ENCODE data around the gene UBE2L6. TPM values are rescaled to one million over a fixed set of nuclear protein-coding genes. Genes with fewer than 3 reads are reported as not detected.

Gene UBE2L6
- total and polyA plus RNA-seq, 2 donors (not counting 1 experiment from before 2014, with no cell fraction given): 63.5 to 70.7 TPM

DNA sequence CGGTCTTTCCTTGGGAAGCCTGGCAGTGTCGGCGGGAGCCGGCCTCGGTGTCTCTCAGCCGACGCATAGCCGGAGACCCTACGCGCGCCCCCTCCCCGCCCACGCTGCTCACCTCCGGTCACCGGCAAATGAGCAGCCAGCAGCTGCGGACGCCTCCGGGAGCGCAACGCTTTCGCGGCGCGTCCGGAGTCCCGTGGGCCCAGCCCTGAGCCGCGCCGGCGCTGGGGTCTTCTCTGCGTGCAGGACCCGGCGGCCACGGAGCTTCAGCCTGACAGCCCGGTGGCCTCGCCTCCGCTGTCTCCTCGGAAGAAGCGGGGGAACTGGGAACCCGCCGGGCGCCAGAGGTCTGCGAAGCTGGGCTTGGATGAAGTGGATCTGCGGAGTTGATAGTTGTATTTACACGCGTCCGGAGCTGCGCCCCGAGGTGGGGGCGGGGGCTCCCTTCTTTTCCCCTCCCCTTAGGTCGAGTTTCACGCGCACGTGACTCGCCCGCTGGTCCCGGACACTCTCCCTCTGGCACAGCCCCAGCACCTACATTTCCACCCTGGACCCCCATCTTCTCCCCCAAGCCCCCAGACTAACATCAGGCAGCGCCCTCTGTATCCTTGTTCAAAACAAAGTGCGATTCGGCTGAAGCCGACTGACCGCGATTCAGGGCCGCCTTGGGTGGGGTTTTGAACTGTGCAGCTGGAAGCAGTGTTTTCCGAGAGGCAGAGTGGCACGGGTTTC is 52.0 kb downstream of the UBE2L6 start, which contains the start of gene SLC43A1:
Gene SLC43A1, minus strand, starts transcription at position 371 of the 729 bp plus-strand sequence. CDS start 1,591 bp downstream, outside the sequence.
- H3K9me3 ChIP-seq (ENCODE audit: control extremely low read depth in 1 of 3, control insufficient read depth in 2 of 3, insufficient read depth in 1 of 3, low read length in 2 of 3): no peaks in the 10 kb centered on the region
- peak within 1 kb of the TSS in 1 of 2 donors; percentile 34 for H3K27ac ChIP-seq (ENCODE audit: low read length in 2 of 2)
- DNase-seq (peak; percentile 46), ATAC-seq (ENCODE audit: low read depth) (peak; percentile 34)
- no peaks in the 10 kb centered on the region for H3K79me2 ChIP-seq (ENCODE audit: control insufficient read depth, insufficient read depth, low read length)
- H2AFZ ChIP-seq (ENCODE audit: insufficient read depth, low read depth, low read length, poor library complexity, severe bottlenecking): peak within 1 kb of the TSS; percentile 98
- H3K27me3 ChIP-seq (replicated peaks in 1 of 4; ENCODE audit: control extremely low read depth in 1 of 4, control insufficient read depth in 3 of 4, insufficient read depth in 4 of 4, low read length in 3 of 4): no peaks in the 10 kb centered on the region
- peak within 1 kb of the TSS; percentile 97 for H3K4me3 Mint-ChIP-seq
- H3K4me2 ChIP-seq (replicated peaks; ENCODE audit: low read depth, low read length, poor library complexity, severe bottlenecking): peak within 1 kb of the TSS; percentile 97
- WGBS (ENCODE audit: insufficient coverage): under 1% methylated on average over 55 of the region's 66 CpGs
- H3K4me3 ChIP-seq (ENCODE audit: control extremely low read depth in 1 of 5, extremely low read depth in 1 of 5, insufficient read depth in 1 of 5, low read depth in 2 of 5, low read length in 4 of 5): peak within 1 kb of the TSS; percentile 57 to 93 (median 81)
- TF ChIP-seq CTCF (IDR thresholded peaks at IDR 0.05): no peak
- no peak for TF ChIP-seq EZH2 (IDR thresholded peaks at IDR 0.05; ENCODE audit: borderline replicate concordance, insufficient read depth, low read depth, low read length, poor library complexity, severe bottlenecking)
- H4K20me1 ChIP-seq (ENCODE audit: control insufficient read depth, insufficient read depth, low read length, poor library complexity, severe bottlenecking): no peaks in the 10 kb centered on the region
- peaks cover 30% of the 10 kb centered on the region for H3K4me1 Mint-ChIP-seq
- H3K27ac Mint-ChIP-seq: peak within 1 kb of the TSS; percentile 73
- H3K27me3 Mint-ChIP-seq: no peaks in the 10 kb centered on the region
- peak within 1 kb of the TSS; percentile 81 for H3K9ac ChIP-seq (ENCODE audit: low read length)
- intact Hi-C loops (cut with micrococcal nuclease): loop anchor here (2.0 to 5.0 kb wide), 3 partner anchors 15 to 33 kb away; partner anchors contain the start of gene TIMM10
- no peaks in the 10 kb centered on the region for H3K36me3 ChIP-seq (replicated peaks in 1 of 2; ENCODE audit: control extremely low read depth in 1 of 2, control insufficient read depth in 1 of 2, extremely low read depth in 1 of 2, insufficient read depth in 2 of 2, low read length in 1 of 2)
- H3K9me3 Mint-ChIP-seq (ENCODE audit: insufficient read depth): no peaks in the 10 kb centered on the region
- ChIA-PET CTCF (interaction anchor here (0.7 to 6.6 kb wide), 6 partner anchors 12 to 129 kb away, joined by 3 to 98 read pairs (median 20); partner anchors contain the start of gene TIMM10), POLR2A (interaction anchor here (0.6 to 1.3 kb wide), 5 partner anchors 12 to 360 kb away, joined by 3 to 4 read pairs (median 3); no protein-coding TSS in a partner anchor)
- H3K4me1 ChIP-seq (ENCODE audit: control insufficient read depth in 2 of 2, insufficient read depth in 2 of 2, low read length in 2 of 2): peaks cover 6 to 22% of the 10 kb centered on the region in 2 donors

Data from B cell (primary cell).